Right lobe of liver (tissue), 6 donors: ENCODE measurements around the gene ARSD. TPM values are rescaled to one million over a fixed set of nuclear protein-coding genes. Genes with fewer than 3 reads are reported as not detected.

Source experiments
- ATAC-seq, 4 donors: fragments of 200-7000 bp; cut with Tn5 transposase; one replicate each; pipeline ENCODE4 v1.9.1; 2020; ENCODE audit warnings: mild to moderate bottlenecking in 4 of 4, moderate library complexity in 4 of 4
- DNase-seq, 3 donors: peaks; one replicate each; pipeline ENCODE4 v3.0.0-alpha.2; 2020
- H3K27ac ChIP-seq, 3 donors: fragments of 200-600 bp; one replicate each; pipeline ENCODE4 v1.8.0; 2022
- H3K27me3 ChIP-seq, 2 donors: fragments of 200-600 bp; one replicate each; pipeline ENCODE4 v1.8.0; 2022
- H3K36me3 ChIP-seq, 4 donors: fragments of 200-600 bp; sonication (generic) in 1 of 4; one replicate each; pipeline versions ENCODE4 v1.5.1 to v1.8.0; 2017 to 2022; ENCODE audit warnings: control low read depth in 1 of 4
- H3K4me1 ChIP-seq, 4 donors: fragments of 200-600 bp; sonication (generic) in 1 of 4; one replicate each; pipeline versions ENCODE4 v1.5.1 to v1.8.0; 2017 to 2022; ENCODE audit warnings: control low read depth in 1 of 4
- H3K4me3 ChIP-seq, 3 donors: fragments of 200-600 bp; one replicate each; pipeline ENCODE4 v1.8.0; 2022
- H3K9me3 ChIP-seq, 4 donors: fragments of 200-600 bp; sonication (generic) in 1 of 4; one replicate each; pipeline versions ENCODE4 v1.5.1 to v1.8.0; 2017 to 2022; ENCODE audit warnings: control low read depth in 1 of 4
- POLR2A ChIP-seq: fragments of 450-650 bp; IDR thresholded peaks from one replicate; pipeline ENCODE4 v1.6.1; 2017; ENCODE audit warnings: antibody characterized with exemption, mild to moderate bottlenecking
- WGBS: methylation state at CpG from one replicate; pipeline ENCODE4 v1.1.6; 2018; ENCODE audit warnings: low coverage, low lambda C conversion rate; ENCODE audit not compliant: insufficient coverage; ENCODE audit errors: missing lambda C conversion rate; 5-methylcytosine and 5-hydroxymethylcytosine counted together
- intact Hi-C, 2 donors: fragments of 100-400 bp; cut with DNase I; formaldehyde crosslinking; loops; one replicate each; pipeline versions ENCODE4 v1.11.2 to v1.14.1; 2022
- total RNA-seq, 6 experiments: library from RNA; depleted of rRNA in 2 of 6; stranded (reverse); fragments of >200 nt in 2 of 6; fragmentation: NEBNext Ultra II Directional in 3 of 6; extraction: Animal tissue kit (Norgen Biotek cat#: 25700) in 3 of 6; gene quantifications; one replicate each; pipeline versions ENCODE4 v1.1.0 to v1.2.4, GENCODE V29; 2016 to 2023
- TF ChIP-seq, protein P1 (sequence below), 4 donors: fragments of 200-600 bp in 3 of 4; fragments of 450-650 bp in 1 of 4; IDR thresholded peaks; one replicate each; pipeline versions ENCODE4 v1.5.1 to v1.8.0; 2016 to 2022; ENCODE audit warnings: antibody characterized with exemption in 4 of 4, mild to moderate bottlenecking in 2 of 4
- donor health status: DM: no; HTN: yes; CAD: no.
- donor health status: DM: no; HTN: no; CAD: no.
- donor health status: DM: no; HTN: no; CAD: no.
- donor health status: DM: no; HTN: yes; CAD: no.
- donor health status: DM: no; HTN: yes; CAD: no.

Gene ARSD
- total RNA-seq, 6 experiments from 2014 or later, result 26.2 to 76.0 (median 34.2) TPM

DNA sequence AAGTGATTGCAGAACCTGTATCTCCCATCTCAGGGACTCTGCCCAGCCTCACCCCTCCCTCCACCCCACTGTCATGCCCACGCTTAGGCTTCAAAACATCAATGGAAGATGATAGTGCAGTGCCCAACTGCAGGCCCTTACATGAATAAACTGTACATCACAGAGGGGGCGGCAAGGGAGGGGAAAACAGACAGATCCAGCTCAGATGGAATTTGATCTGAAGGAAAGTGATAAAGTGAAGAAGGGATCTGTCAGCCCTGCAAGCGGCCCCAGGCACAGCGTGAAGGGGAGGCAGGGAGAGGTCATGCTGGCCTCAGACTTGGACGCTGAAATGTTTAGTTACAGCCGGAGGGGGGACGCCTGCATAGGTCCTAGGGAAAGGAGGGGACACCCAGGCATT is 61.9 kb downstream of the ARSD start:
- Histone ChIP-seq H3K4me3 (no peak overlapping the region), H3K27ac (no peak overlapping the region), H3K27me3 (no peaks in the 10 kb centered on the region), H3K36me3 (peaks cover 0 to 21% (median 3%) of the 10 kb centered on the region in 4 donors), H3K9me3 (no peaks in the 10 kb centered on the region), H3K4me1 (no peaks in the 10 kb centered on the region)
- intact Hi-C loops, result no loop called here
- DNase-seq, result no peak
- 78% methylated on average over 5 of the region's 7 CpGs for WGBS
- ATAC-seq, result no peak
- TF ChIP-seq, protein P1, sequence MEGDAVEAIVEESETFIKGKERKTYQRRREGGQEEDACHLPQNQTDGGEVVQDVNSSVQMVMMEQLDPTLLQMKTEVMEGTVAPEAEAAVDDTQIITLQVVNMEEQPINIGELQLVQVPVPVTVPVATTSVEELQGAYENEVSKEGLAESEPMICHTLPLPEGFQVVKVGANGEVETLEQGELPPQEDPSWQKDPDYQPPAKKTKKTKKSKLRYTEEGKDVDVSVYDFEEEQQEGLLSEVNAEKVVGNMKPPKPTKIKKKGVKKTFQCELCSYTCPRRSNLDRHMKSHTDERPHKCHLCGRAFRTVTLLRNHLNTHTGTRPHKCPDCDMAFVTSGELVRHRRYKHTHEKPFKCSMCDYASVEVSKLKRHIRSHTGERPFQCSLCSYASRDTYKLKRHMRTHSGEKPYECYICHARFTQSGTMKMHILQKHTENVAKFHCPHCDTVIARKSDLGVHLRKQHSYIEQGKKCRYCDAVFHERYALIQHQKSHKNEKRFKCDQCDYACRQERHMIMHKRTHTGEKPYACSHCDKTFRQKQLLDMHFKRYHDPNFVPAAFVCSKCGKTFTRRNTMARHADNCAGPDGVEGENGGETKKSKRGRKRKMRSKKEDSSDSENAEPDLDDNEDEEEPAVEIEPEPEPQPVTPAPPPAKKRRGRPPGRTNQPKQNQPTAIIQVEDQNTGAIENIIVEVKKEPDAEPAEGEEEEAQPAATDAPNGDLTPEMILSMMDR (IDR thresholded peaks at IDR 0.05), result no peak
- no peak for TF ChIP-seq POLR2A

DNA sequence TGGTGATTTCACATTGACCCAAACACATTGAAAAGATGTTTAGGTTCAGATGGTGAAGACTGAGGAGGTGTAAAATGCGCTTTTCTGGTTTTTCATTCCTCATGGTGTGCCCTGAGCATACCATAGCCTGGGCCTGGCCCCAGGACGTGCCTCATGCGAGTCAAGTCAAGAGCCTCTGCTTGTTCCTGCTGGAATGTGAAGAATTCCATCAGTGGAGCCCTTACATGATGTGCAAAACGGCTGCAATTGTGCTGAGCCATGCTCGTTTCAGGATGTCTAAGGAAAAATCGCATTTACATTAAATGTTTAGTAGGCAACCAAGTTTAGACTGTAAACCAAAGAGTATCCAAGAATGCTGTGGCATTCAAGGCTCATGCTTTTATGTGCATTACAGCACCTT is 65.5 kb downstream of the ARSD start:
- Histone ChIP-seq H3K27ac (no peak overlapping the region), H3K9me3 (no peaks in the 10 kb centered on the region), H3K4me1 (no peaks in the 10 kb centered on the region), H3K36me3 (peaks cover 0 to 38% (median 7%) of the 10 kb centered on the region in 4 donors), H3K27me3 (no peaks in the 10 kb centered on the region), H3K4me3 (no peak overlapping the region)
- WGBS, result 71% methylated on average over 6 of the region's 6 CpGs
- intact Hi-C loops, result no loop called here
- TF ChIP-seq, protein P1 (IDR thresholded peaks at IDR 0.05), result no peak
- no peak for TF ChIP-seq POLR2A
- DNase-seq (no peak), ATAC-seq (no peak)

DNA sequence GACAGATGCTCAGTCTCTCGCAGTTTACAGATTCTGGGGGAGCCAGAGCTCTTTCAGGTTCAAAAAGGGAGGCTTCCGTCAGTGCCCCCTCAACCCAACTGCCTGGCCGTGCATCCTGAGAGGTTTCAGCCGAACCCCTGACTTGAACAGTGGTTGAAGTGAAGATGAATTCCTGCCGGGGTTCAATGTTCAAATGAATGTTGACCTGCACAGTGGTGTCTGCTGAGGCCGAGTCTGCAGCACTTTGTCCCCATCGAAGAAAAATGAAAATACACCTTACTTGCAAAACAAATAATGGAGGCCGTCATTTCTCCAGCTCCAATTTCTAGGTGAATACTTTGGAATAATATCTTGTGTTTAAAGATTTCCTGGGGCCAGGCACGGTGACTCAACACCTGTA is 66.7 kb downstream of the ARSD start:
- Histone ChIP-seq H3K9me3 (no peaks in the 10 kb centered on the region), H3K36me3 (peaks cover 0 to 48% (median 7%) of the 10 kb centered on the region in 4 donors), H3K27me3 (no peaks in the 10 kb centered on the region), H3K27ac (no peak overlapping the region), H3K4me1 (no peaks in the 10 kb centered on the region), H3K4me3 (no peak overlapping the region)
- WGBS, result 72% methylated on average over 4 of the region's 9 CpGs
- DNase-seq (no peak), ATAC-seq (no peak)
- intact Hi-C loops, result no loop called here
- TF ChIP-seq POLR2A, result no peak
- TF ChIP-seq, protein P1 (IDR thresholded peaks at IDR 0.05), result no peak

DNA sequence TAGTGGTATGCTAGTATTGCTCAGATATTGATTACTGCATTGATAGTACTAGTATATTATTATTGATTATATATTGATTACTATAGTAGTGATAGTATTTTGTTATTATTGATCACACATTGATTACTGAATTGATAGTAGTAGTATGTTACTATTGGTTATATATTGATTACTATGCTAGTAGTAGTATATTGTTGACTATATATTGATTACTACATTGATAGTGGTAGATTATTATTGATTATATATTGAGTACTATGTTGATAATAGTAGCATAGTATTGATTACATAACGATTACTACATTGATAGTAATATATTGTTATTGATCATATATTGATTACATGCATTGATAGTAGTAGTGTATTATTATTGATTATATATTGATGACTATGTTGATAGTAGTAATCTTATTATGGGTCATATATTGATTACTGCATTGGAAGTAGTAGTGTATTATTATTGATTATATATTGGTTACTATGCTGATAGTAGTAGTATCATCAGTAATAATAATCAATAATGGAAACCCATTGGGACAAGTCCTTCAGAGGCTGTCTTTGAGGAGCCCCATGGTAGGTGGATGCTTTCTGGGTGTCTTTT is 69.8 kb downstream of the ARSD start:
- DNase-seq (no peak), ATAC-seq (no peak)
- Histone ChIP-seq H3K4me1 (no peaks in the 10 kb centered on the region), H3K4me3 (no peak overlapping the region), H3K9me3 (no peaks in the 10 kb centered on the region), H3K27ac (no peak overlapping the region), H3K36me3 (peaks cover 0 to 45% (median 16%) of the 10 kb centered on the region in 4 donors), H3K27me3 (no peaks in the 10 kb centered on the region)
- intact Hi-C loops, result no loop called here
- TF ChIP-seq, protein P1 (IDR thresholded peaks at IDR 0.05), result no peak
- TF ChIP-seq POLR2A, result no peak
- WGBS, result 80% methylated on average over 1 of the region's 1 CpG
